ENCODE data around the gene LRRC36. TPM values are rescaled to one million over a fixed set of nuclear protein-coding genes. Genes with fewer than 3 reads are reported as not detected.

Gene LRRC36
- total RNA-seq, 2 donors from 2014 or later: 1.6 to 7.0 TPM

DNA sequence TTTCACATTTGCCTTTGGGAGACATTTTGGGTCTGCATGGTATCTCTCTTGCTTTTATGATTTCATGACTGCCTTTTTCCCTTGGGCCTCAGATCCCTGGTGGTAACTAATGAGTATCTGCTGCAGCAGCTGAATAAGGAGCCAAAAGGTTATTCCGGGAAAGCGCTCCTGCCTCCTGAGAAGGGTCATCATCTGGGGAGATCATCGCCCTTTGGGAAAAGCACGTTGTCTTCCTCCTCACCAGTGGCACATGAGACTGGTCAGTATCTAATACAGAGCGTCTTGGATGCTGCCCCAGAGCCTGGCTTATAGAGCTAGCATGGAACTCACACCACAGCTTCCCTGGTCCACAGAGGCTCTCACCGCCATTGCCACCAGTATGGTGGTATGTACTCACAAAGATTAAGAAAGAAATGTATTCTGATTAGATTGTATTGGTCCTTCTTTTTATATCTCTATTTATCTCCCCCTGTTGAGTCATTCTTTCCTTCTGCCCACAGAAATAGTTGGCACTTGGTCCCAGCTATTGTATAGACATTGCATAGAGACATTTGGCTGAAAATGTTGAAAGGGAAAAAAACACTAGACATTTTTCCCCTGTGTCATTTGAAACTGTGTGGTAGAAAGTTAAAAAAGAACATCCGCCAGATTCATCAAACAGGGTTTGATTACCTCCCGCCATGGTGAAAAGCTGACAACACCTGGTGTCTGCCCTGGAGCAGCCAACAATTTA is 58.3 kb downstream of the LRRC36 start:
- TF ChIP-seq, protein P1, sequence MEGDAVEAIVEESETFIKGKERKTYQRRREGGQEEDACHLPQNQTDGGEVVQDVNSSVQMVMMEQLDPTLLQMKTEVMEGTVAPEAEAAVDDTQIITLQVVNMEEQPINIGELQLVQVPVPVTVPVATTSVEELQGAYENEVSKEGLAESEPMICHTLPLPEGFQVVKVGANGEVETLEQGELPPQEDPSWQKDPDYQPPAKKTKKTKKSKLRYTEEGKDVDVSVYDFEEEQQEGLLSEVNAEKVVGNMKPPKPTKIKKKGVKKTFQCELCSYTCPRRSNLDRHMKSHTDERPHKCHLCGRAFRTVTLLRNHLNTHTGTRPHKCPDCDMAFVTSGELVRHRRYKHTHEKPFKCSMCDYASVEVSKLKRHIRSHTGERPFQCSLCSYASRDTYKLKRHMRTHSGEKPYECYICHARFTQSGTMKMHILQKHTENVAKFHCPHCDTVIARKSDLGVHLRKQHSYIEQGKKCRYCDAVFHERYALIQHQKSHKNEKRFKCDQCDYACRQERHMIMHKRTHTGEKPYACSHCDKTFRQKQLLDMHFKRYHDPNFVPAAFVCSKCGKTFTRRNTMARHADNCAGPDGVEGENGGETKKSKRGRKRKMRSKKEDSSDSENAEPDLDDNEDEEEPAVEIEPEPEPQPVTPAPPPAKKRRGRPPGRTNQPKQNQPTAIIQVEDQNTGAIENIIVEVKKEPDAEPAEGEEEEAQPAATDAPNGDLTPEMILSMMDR (IDR thresholded peaks at IDR 0.05): no peak
- TF ChIP-seq POLR2A (IDR thresholded peaks at IDR 0.05): no peak
- no peak for DNase-seq
- H3K36me3 ChIP-seq (replicated peaks in 1 of 2; ENCODE audit: insufficient read depth in 1 of 2, low read depth in 2 of 2): no peaks in the 10 kb centered on the region
- no peak for ATAC-seq
- intact Hi-C loops (cut with DNase I): no loop called here
- H3K27me3 ChIP-seq: no peaks in the 10 kb centered on the region
- no peaks in the 10 kb centered on the region for H3K9me3 ChIP-seq
- WGBS, 2 donors: 80 to 86% methylated on average over 7 to 8 of the region's 8 CpGs
- no peak overlapping the region for H3K27ac ChIP-seq
- H3K4me3 ChIP-seq: no peak overlapping the region
- no peaks in the 10 kb centered on the region for H3K4me1 ChIP-seq

DNA sequence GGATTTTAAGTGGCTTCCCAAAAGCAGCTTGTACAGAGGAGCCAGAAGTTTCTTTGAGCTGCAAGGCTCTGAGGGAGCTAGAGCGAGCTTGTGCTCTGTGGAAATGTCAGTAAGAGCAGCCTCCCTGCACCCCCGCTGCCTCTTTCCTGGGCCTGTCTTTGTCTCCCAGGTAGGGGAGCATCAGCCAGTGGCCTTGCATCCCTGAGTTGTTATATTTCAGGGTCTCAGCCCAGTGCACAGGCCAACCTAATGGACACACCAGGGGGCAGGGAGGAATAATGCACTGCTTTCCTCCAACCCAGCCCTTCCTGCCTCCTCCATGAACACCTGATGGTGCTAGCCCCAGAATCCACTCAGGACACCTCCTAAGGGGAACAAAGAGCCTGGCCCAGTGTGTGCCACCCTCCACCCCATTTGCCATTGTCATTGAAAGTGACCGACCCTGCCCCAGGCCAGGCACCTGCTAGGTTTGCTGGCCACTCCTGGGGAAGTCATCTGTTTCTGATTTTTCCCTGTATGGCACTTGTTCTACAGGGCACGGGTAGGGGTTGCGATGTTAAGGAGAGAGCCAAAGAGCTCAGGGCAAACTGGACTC is 60.3 kb downstream of the LRRC36 start:
- no peaks in the 10 kb centered on the region for H3K27me3 ChIP-seq
- no peaks in the 10 kb centered on the region for H3K36me3 ChIP-seq (replicated peaks in 1 of 2; ENCODE audit: insufficient read depth in 1 of 2, low read depth in 2 of 2)
- no peak for ATAC-seq
- H3K9me3 ChIP-seq: no peaks in the 10 kb centered on the region
- no peak overlapping the region for H3K27ac ChIP-seq
- DNase-seq: no peak
- no peak for TF ChIP-seq POLR2A (IDR thresholded peaks at IDR 0.05)
- TF ChIP-seq, protein P1 (IDR thresholded peaks at IDR 0.05): no peak
- intact Hi-C loops (cut with DNase I): no loop called here
- no peaks in the 10 kb centered on the region for H3K4me1 ChIP-seq
- no peak overlapping the region for H3K4me3 ChIP-seq
- WGBS, 2 donors: 89 to 90% methylated on average over 5 of the region's 5 CpGs

DNA sequence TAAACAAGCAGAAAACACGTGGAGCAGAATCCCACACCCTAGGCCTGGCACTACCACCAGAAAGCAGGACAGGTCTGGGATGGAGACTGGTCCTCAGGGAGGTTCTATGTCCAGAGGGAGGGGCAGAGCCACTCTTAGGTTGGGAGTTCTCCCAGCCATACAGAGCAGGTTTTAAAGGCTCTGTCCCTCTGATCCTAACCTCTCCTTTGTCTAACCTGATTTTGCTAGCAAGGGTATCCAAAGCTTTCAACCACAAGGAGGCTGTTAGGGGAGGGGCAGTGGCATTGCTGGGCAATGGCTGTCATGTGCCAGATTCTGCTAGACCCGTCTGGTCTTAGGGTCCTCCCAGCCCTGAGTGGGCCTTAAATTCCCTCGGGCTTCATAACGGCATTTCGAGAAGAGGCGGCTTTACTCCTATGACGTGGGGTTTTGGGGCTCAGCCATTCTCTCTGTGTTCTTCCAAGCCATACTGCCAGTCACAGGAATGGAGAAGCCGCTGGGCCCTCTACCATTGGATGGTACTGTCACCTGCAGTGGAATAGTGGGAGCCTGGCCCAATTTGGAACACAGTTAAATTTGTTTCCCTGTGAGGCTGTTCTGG is 61.0 kb downstream of the LRRC36 start:
- ATAC-seq: no peak
- 79 to 87% methylated on average over 7 to 8 of the region's 8 CpGs for WGBS, 2 donors
- no peaks in the 10 kb centered on the region for H3K27me3 ChIP-seq

DNA sequence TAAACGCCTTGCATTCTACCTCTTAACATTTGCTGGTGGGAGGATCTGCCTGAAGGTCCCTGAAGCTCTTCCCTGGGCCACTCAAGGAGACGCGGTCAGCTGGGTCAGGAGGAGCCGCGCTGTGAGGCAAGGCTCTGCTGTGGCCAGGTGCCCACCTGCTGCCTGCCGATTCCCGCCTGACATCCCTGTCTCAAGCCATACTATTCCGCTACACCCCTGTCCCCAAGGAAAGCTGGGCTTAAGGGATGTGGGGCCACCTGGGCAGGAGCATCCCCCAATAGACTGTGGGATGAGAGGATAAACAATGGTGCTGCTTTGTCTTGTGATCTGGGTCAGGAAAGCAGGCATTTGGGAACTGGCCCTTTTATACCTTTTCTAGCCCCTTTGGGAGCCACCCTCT is 61.6 kb downstream of the LRRC36 start:
- Histone ChIP-seq H3K27ac (no peak overlapping the region), H3K4me1 (peaks cover 12% of the 10 kb centered on the region), H3K27me3 (no peaks in the 10 kb centered on the region), H3K36me3 (replicated peaks in 1 of 2; ENCODE audit: insufficient read depth in 1 of 2, low read depth in 2 of 2) (no peaks in the 10 kb centered on the region), H3K4me3 (no peak overlapping the region), H3K9me3 (no peaks in the 10 kb centered on the region)
- no peak for TF ChIP-seq POLR2A (IDR thresholded peaks at IDR 0.05)
- TF ChIP-seq, protein P1 (IDR thresholded peaks at IDR 0.05): no peak
- WGBS, 2 donors: 84 to 92% methylated on average over 3 to 8 of the region's 8 CpGs
- ATAC-seq (no peak), DNase-seq (no peak)
- intact Hi-C loops (cut with DNase I): no loop called here

More for the DNA sequence above, 61.0 kb downstream of the LRRC36 start:
- Histone ChIP-seq H3K4me1 (peaks cover 6% of the 10 kb centered on the region), H3K4me3 (no peak overlapping the region), H3K9me3 (no peaks in the 10 kb centered on the region), H3K27ac (no peak overlapping the region), H3K36me3 (replicated peaks in 1 of 2; ENCODE audit: insufficient read depth in 1 of 2, low read depth in 2 of 2) (no peaks in the 10 kb centered on the region)
- intact Hi-C loops (cut with DNase I): no loop called here
- TF ChIP-seq POLR2A (IDR thresholded peaks at IDR 0.05): no peak
- TF ChIP-seq, protein P1 (IDR thresholded peaks at IDR 0.05): no peak
- DNase-seq: no peak
